AG04449 (cell line): ENCODE data around the gene EXOC2.

Experiments used
- CTCF ChIA-PET: fragments of 350-600 bp; formaldehyde crosslinking; extraction: SDS; loops from one replicate; lab custom pipeline; 2021; ENCODE audit warnings: antibody characterized with exemption; lab: Yijun Ruan, JAX
- POLR2A ChIA-PET: fragments of 400-600, 350-600 bp; formaldehyde crosslinking; extraction: SDS; loops from one replicate; lab custom pipeline; 2020; ENCODE audit warnings: antibody characterized with exemption, inconsistent platforms; lab: Yijun Ruan, JAX
- DNase-seq: peaks from one replicate; pipeline ENCODE4 v3.0.0-alpha.2; 2010; ENCODE audit warnings: low read depth, low spot score
- H3K4me3 ChIP-seq: 2 replicates; pipeline ENCODE4 v1.5.1; 2011; ENCODE audit warnings: low read depth, mild to moderate bottlenecking, control low read depth, low read length
- TF ChIP-seq, protein P1 (sequence below): IDR thresholded peaks from one replicate; pipeline ENCODE4 v1.5.1; 2011; ENCODE audit warnings: mild to moderate bottlenecking, moderate library complexity, low read length, control low read depth, inconsistent platforms; ENCODE audit not compliant: insufficient read depth; ENCODE audit errors: missing control alignments

EXOC2 gene

DNA sequence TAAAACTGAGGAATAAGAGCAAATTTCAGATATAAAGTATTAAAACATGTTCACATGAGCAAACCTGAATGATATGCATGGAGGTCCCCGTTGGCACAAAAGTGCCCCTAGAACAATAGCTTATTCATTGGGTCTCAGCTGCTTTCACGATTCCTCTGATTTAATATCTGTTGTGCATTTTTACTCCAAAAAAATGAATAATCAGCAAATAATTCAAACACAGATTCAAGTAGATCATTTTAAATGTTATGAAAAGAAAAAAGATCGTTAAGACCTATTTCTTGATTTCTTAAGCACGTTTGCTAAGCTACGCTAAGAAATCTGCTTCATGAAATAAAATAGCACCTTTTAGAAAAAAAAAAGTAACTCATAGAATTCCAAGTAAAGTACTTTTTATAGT lies 57.7 kb downstream of the EXOC2 start:
- no peak overlapping the region for H3K4me3 ChIP-seq
- POLR2A ChIA-PET: no interaction called here
- no peak for DNase-seq
- TF ChIP-seq, protein P1, sequence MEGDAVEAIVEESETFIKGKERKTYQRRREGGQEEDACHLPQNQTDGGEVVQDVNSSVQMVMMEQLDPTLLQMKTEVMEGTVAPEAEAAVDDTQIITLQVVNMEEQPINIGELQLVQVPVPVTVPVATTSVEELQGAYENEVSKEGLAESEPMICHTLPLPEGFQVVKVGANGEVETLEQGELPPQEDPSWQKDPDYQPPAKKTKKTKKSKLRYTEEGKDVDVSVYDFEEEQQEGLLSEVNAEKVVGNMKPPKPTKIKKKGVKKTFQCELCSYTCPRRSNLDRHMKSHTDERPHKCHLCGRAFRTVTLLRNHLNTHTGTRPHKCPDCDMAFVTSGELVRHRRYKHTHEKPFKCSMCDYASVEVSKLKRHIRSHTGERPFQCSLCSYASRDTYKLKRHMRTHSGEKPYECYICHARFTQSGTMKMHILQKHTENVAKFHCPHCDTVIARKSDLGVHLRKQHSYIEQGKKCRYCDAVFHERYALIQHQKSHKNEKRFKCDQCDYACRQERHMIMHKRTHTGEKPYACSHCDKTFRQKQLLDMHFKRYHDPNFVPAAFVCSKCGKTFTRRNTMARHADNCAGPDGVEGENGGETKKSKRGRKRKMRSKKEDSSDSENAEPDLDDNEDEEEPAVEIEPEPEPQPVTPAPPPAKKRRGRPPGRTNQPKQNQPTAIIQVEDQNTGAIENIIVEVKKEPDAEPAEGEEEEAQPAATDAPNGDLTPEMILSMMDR: no peak
- CTCF ChIA-PET: no interaction called here

DNA sequence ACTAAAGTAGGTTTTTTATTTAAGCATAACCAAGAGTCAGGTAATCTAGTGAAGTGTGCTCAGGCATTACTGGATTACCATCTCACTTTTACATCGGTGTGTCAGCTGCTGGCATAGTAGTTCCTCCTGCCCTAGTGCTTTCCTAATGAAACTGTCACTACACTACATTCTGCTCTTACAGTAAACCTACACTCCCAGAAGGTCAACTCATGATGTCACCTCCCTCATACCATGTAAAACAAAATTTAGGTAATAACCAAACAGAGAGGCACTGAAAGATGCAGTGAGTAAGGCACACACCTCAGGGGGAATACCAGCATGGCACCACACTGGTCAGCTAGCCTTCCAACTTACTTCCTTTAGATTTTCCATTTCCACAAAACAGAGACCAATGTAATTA lies 59.3 kb downstream of the EXOC2 start:
- POLR2A ChIA-PET: no interaction called here
- TF ChIP-seq, protein P1: no peak
- H3K4me3 ChIP-seq: no peak overlapping the region
- no peak for DNase-seq
- CTCF ChIA-PET: no interaction called here

DNA sequence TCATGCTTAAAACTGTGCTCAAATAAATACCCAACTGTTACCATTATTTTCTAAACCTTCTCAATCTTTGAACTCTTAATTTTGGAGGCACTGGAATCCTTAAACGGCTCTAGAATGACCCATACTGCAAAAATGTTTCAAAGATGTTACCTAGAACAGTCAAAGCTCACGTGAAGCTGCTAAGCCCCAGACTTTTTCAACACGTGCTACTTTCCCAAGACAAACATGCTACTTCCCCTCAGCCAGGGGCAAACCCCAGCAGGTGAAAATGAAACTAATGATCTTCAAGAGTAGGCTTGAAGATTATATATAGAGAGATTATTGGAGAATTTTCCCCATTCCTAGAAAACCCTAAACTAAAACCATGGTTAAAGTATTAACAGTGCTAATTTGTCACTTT lies 64.2 kb downstream of the EXOC2 start:
- no peak overlapping the region for H3K4me3 ChIP-seq
- ChIA-PET CTCF (interaction anchor here (1.2 kb wide), 1 partner anchor 93 kb away, joined by 4 read pairs; no protein-coding TSS in a partner anchor), POLR2A (no interaction called here)
- TF ChIP-seq, protein P1: no peak
- no peak for DNase-seq

DNA sequence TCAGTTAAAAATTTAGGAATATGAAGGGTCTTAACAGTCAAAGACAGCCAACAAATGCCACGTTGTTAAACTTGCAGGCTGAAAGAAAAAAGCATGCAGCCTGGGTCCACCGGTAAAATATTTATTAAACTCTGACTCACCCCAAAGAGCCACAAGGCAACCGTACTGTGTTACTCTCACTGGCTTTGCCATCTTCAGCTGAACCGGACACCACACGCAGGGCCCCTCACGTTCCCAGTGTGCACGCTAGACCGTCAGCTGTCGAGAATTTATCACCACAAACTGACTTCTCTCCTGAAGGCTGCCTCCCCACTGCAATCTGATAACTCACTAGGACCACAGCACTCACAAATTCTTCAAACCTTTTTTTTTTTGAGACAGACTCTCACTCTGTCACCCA lies 66.7 kb downstream of the EXOC2 start:
- ChIA-PET POLR2A (no interaction called here), CTCF (interaction anchor here (1.3 kb wide), 1 partner anchor 55 kb away, joined by 3 read pairs; no protein-coding TSS in a partner anchor)
- H3K4me3 ChIP-seq: no peak overlapping the region
- TF ChIP-seq, protein P1: no peak
- no peak for DNase-seq

DNA sequence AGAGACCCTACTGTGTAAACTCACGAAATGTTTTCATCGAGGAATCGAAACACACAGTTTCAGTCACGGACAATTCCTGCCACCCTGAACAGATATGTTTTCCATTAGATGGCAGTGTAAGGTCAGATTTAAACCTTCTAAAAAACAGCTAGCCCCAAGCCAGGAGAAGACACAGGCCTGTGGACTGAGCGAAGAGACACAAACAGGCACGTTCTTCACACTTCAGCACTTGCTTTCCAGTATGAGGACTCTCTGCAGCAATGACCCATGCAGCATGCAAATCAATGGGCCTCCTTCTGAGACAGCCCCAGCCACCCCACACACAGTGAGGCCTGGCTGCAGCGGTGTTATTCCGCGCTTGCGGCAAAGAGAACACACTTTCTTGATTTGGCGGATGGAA lies 68.0 kb downstream of the EXOC2 start:
- CTCF ChIA-PET: interaction anchor here (1.3 kb wide), 2 partner anchors 59 to 97 kb away, joined by 4 read pairs; no protein-coding TSS in a partner anchor
- POLR2A ChIA-PET: no interaction called here
- no peak for DNase-seq
- no peak overlapping the region for H3K4me3 ChIP-seq
- TF ChIP-seq, protein P1: no peak

DNA sequence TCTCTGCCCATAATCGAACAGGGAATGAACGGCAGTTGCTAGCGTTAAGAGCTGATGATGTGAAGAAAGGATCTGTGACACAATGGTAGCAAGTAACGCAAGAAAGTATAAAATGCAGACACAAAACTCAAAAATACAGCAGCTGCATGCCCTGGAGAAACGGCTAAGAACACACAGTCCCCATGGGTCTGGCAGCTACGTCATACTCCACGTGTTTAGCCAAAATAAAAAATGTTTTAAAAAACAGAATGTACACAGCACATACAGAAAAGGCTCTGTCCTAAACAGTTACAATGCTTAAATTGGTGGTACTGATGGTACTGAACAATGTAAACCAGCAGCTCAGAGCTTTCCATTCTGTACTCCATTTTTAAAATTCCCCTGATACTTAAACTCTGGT lies 70.5 kb downstream of the EXOC2 start:
- ChIA-PET CTCF (interaction anchor here (0.8 to 2.1 kb wide), 3 partner anchors 30 to 100 kb away, joined by 3 to 4 read pairs (median 4); partner anchors contain the start of gene EXOC2), POLR2A (no interaction called here)
- H3K4me3 ChIP-seq: no peak overlapping the region
- TF ChIP-seq, protein P1: no peak
- DNase-seq: no peak
